Ecto neural progenitor cell (in vitro differentiated cells): ENCODE measurements around the gene TUBGCP2.
"Not testable (repeated sequence)": the region's sequence is repeated elsewhere in the genome, so short reads cannot be mapped to it uniquely, and the experiment has no call there.

ENCODE experiments used
- DNase-seq: peaks from one replicate; pipeline ENCODE4 v3.0.0-alpha.2; 2018; ENCODE audit warnings: low spot score

Gene TUBGCP2

DNA sequence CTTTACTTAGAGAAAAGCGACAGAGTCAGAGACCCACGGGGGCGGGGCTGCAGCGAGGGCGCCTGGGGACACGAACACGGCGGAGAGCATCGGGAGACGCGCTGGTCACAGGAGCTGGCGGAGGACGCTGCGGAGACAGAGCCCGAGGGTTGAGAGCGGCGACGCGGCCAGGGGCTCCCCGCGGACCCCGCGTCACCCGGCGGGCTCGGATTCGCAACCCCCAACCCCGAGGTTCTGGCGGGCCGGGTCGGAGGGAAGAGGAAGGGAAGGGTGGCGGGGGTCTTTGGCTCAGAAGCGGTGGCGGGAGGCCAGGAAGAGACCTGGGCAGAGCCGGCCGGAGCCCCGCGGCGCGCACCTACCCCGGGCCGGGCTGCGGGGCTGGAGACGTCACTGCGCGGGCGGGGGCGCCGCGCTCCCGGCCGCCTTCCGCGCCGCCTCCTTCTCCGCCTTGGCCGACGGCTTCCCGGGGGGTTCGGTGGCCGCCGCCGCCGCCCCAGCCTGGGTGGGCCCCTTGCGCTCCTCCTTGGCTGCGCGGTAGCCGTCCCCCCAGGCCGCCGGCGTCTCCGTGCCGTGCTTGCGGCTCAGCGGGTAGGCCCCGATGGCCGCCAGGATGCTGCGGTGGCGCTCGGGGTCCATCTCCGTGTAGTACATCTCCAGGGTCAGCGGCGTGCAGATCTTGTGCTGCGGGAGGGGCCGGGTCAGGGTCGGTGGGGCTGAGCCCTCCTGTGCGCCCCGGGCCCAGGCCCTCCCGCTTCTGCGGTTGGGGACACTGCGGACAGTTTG is 17.0 kb upstream of the TUBGCP2 start:
- peak; percentile 67 for DNase-seq

GRCh38 chr10:133324857-133325260 is 16.2 kb upstream of the TUBGCP2 start:
- DNase-seq: peak; percentile 66

- DNase-seq: peak; percentile 81
Observed at GRCh38 chr10:133324198-133324792, 15.6 kb upstream of the TUBGCP2 start.

DNA sequence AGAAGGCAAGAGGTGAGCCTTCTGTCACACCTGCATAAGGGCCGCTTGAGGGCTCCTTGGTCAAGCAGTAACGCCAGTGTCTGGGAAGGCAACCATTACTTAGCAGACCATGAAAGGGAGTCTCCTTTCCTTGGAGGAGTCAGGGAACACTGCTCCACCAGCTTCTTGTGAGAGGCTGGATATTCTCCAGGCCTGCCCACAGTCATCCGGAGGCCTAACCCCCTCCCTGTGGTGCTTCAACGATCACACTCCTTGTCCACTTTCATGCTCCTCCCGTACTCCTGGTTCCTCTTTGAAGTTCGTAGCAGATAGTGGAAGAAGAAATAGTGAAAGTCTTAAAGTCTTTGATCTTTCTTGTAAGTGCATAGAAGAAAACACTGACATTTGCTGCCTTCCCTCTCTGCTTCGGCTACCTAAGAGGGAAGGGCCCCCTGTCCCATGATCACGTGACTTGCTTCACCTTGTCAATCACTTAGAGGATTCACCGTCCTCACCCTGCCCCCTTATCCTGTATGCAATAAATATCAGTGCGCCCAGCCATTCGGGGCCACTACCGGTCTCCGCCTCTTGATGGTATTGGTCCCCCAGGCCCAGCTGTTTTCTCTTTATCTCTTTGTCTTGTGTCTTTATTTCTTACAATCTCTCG is 13.5 kb upstream of the TUBGCP2 start:
- DNase-seq: not testable (repeated sequence)

DNA sequence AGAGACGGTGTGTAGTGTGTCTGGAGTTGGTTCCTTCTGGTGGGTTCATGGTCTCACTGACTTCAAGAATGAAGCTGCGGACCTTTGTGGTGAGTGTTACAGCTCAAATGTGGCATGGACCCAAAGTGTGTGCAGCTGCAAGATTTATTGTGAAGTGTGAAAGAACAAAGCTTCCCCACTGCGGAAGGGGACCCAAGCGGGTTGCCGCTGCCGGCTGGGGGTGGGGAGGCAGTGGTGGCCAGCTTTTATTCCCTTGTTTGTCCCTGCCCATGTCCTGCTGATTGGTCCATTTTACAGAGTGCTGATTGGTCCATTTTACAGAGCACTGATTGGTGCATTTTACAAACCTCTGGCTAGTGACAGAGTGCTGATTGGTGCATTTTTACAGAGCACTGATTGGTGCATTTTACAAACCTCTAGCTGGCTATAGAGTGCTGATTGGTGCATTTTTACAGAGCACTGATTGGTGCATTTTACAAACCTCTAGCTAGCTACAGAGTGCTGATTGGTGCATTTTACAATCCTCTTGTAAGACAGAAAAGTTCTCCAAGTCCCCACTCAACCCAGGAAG is 12.3 kb upstream of the TUBGCP2 start:
- not testable (repeated sequence) for DNase-seq

DNA sequence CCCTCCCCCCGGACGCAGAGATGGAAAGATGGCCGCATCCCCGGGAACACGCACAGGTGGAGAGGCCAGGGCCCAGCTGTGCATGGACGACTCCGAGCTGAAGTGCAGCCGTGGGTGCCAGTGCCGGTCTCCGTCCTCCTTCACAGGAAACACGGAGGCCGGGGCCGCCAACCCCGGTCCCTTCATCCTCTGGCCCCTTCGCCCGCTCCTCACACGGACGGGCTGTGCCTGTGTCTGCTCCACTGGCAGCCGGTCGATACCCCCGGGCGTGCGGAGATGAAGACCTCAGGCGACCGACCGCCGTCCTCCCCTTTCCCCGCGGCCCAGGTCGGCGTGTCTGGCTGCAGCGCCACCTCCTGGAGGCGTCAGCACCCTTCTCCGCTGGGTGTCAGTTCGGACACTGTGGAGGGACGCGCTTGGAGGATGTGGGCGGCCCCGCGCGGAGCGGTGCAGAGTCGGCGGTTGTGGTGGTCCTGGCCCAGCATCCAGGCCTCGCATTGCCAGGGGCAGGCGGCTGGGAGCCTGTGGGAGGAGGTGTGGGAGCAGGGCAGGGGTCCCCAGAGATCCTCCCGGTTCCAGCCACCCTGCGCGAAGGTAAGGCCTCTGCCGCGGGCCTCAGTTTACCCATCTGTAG is 9.9 kb upstream of the TUBGCP2 start:
- peak; percentile 91 for DNase-seq

DNA sequence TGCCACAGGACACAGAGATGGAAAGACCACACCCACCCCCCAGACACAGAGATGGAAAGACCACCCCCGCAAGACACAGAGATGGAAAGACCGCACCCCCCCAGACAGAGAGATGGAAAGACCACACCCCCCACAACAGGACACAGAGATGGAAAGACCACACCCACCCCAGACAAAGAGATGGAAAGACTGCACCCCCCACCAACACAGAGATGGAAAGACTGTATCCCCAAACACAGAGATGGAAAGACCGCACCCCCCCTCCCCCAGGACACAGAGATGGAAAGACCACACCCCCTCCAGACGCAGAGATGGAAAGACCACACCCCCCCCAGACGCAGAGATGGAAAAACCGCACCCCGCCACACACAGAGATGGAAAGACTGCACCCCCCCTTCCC is 8.1 kb upstream of the TUBGCP2 start:
- DNase-seq: no peak

DNA sequence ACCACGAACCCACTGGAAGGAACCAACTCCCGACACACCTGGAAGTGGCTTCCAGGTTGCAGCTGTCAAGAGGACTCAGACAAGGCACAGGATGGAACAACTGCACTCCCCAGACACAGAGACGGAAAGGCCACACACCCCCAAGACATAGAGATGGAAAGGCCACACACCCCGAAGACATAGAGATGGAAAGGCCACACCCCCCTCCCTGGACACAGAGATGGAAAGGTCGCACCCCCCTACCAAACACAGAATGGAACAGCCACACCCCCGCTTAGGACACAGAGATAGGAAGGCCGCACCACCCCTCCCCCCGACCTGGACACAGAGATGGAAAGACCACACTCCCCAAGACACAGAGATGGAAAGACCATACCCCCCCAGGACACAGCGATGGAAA is 7.6 kb upstream of the TUBGCP2 start:
- no peak for DNase-seq

GRCh38 chr10:133315847-133316246 is 7.2 kb upstream of the TUBGCP2 start:
- no peak for DNase-seq

- no peak for DNase-seq
Observed at GRCh38 chr10:133314911-133315310, 6.2 kb upstream of the TUBGCP2 start.

DNA sequence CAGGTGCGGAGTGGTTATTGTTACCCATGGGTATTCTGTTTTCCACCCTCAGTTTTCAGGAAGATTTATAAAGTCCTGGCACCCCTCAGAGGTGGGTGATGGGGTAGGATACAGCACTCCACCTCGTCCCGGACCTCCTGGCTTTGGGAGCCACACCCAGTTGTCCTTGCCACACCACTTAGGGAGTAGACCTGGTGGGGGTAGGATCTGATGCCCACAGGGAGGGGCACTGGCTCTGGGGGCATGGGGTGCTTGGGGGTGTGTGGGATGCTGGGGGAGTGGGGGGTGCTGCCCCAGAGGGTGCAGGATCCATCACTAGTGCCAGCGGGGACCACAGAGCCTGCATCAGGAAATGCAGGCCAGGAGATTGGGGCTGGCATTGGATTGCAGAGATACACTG is 4.5 kb upstream of the TUBGCP2 start:
- no peak for DNase-seq

- DNase-seq: no peak
Observed at GRCh38 chr10:133312769-133313145, 4.1 kb upstream of the TUBGCP2 start.

GRCh38 chr10:133312016-133312768 is 3.5 kb upstream of the TUBGCP2 start:
- DNase-seq: no peak

GRCh38 chr10:133311570-133311969 is 2.9 kb upstream of the TUBGCP2 start:
- DNase-seq: no peak

- DNase-seq: no peak
Observed at GRCh38 chr10:133310789-133311188, 2.1 kb upstream of the TUBGCP2 start.

- no peak for DNase-seq
Observed at GRCh38 chr10:133310399-133310755, 1.7 kb upstream of the TUBGCP2 start.

DNA sequence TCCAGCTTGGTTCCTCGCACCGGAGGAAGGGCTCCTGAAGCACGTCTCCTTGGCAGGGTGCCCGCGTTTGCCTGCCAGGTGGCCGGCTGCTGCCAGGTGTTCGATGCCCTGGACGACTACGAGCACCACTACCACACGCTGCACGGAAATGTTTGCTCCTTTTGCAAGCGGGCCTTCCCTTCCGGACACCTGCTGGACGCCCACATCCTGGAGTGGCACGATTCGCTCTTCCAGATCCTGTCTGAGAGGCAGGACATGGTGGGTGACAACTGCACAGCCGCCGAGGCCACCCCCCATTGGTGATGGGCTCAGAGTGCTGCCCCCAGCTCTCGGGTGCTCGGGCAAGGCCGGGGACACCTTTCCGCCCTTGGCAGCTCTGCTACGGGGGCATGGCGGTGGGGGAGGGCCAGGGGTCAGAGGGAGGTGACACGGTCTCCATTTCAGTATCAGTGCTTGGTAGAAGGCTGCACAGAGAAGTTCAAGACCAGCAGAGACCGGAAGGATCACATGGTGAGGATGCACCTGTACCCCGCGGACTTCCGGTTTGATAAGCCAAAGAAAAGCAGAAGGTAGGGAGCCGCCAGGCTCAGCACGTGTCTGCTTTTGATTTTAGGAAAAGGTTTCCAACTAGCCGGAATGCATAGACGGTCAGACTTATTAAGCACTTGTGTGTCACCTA is 1.2 kb upstream of the TUBGCP2 start:
- DNase-seq: no peak

- DNase-seq: peak; percentile 97
Observed at GRCh38 chr10:133309100-133309719, 538 bp upstream of the TUBGCP2 start.

DNA sequence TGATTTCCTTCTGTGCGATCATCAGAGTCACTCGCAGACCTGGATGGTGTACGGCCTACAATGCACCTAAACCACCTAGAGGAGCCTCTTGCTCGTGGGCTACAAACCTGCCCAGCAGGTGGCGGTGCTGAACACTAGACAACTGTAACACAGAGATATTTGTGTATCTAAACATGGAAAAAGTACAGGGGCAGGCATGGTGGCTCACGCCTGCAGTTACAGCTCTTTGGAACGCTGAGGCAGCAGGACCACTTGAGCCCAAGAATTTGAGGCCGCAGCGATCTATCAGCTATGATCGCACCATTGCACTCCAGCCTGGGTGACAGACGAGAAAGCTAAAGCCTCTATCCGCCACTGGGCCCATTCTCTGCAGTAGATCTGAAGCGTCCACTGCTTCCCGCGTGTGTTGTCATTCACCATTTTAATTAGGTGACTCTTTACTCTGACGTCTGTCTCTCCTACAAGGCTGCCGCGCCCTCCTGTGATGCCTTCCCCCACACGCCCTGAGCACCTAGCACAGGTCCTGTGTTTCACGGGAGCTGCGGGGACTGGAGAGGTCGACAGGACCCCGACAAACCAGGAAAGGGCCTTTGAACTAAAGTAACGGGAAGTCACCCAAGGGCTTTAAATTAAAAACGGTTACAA is 774 bp downstream of the TUBGCP2 start:
- DNase-seq: peak; percentile 65

DNA sequence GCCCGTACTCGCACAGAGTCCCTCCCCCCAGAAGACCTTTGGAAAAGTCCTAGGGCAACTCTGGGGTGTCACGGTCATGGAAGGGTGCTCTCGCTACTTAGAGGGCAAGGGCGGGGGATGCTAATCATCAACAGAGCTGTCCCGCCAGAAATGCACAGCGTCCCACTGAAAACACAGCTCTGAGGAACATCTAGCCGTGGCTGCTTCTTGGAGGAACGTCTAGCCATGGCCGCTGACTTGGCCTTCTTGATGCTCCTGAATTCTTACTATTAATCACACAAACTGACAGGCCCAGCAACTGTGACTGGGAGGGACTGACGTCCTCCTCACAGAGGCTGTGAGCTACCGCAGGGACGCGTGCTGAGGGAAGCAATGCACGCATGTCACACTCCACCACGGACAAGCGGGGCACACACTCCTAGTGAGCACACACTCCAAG is 1.7 kb downstream of the TUBGCP2 start:
- no peak for DNase-seq
